Ovary (tissue), 10 donors: ENCODE measurements around the gene DNAJC17. TPM values are rescaled to one million over a fixed set of nuclear protein-coding genes. Genes with fewer than 3 reads are reported as not detected.
A peak's percentile ranks its signal among the peaks of the same experiment; 100 is the strongest.

Experiments used
- DNase-seq, 5 donors: peaks; one replicate each; pipeline ENCODE4 v3.0.0-alpha.2; 2019 to 2020
- H3K27ac ChIP-seq, 2 donors: fragments of 200-600 bp; one replicate each; pipeline versions ENCODE4 v1.5.1 to v1.8.0; 2019 to 2022
- H3K27me3 ChIP-seq: fragments of 200-600 bp; one replicate; pipeline ENCODE4 v1.8.0; 2022
- H3K36me3 ChIP-seq: fragments of 200-600 bp; sonication (generic); one replicate; pipeline ENCODE4 v1.5.1; 2019
- H3K4me1 ChIP-seq: one replicate; pipeline ENCODE4 v1.8.1; 2013; ENCODE audit warnings: mild to moderate bottlenecking, moderate library complexity; ENCODE audit not compliant: insufficient read depth
- H3K4me3 ChIP-seq: fragments of 200-600 bp; sonication (generic); one replicate; pipeline ENCODE4 v1.5.1; 2017
- H3K9me3 ChIP-seq, 2 donors: fragments of 200-600 bp in 1 of 2; sonication (generic) in 1 of 2; one replicate each; pipeline versions ENCODE4 v1.5.1 to v1.8.1; 2013 to 2019; ENCODE audit warnings: mild to moderate bottlenecking in 1 of 2, moderate library complexity in 1 of 2
- CTCF ChIP-seq, 3 donors: fragments of 450-650 bp in 2 of 3; fragments of 200-600 bp in 1 of 3; IDR thresholded peaks; one replicate each; pipeline versions ENCODE4 v1.5.1 to v1.8.0; 2016 to 2022; ENCODE audit warnings: antibody characterized with exemption in 3 of 3, mild to moderate bottlenecking in 1 of 3
- EP300 ChIP-seq: sonication (generic); formaldehyde crosslinking; IDR thresholded peaks from one replicate; pipeline ENCODE4 v1.6.1; 2017; ENCODE audit warnings: antibody characterized with exemption
- POLR2A ChIP-seq: fragments of 450-650 bp; IDR thresholded peaks from one replicate; pipeline ENCODE4 v1.6.1; 2017; ENCODE audit warnings: antibody characterized with exemption, mild to moderate bottlenecking, moderate library complexity
- WGBS, 3 donors: extraction: QIAGEN DNeasy Blood & Tissue Kit in 1 of 3; methylation state at CpG; one replicate each; pipeline versions ENCODE4 v1.1.5 to v1.1.7; 2013 to 2017; 5-methylcytosine and 5-hydroxymethylcytosine counted together
- intact Hi-C, 4 donors: fragments of 100-400 bp; cut with DNase I; formaldehyde crosslinking; loops; one replicate each; pipeline versions ENCODE4 v1.11.0 to v1.15.1; 2022 to 2023
- long read RNA-seq, 3 donors: library from polyadenylated mRNA in 2 of 3; unstranded in 2 of 3; transcript quantifications; one replicate each; pipeline ENCODE4 v2.0.0 and lab custom pipeline, GENCODE V29; 2021 to 2026
- polyA plus RNA-seq, 2 donors: library from polyadenylated mRNA; stranded (reverse); fragments of 200-250 nt in 1 of 2; fragments of 350-450 nt in 1 of 2; fragmentation: Illumina TruSeq in 1 of 2; extraction: RNeasy Lipid Tissue Mini Kit (QIAGEN cat#74804) in 1 of 2; gene quantifications; one replicate each; pipeline ENCODE4 v1.2.3, GENCODE V29; 2013 to 2014
- total RNA-seq, 7 donors: library from RNA; depleted of rRNA in 2 of 7; stranded (reverse); fragments of >200 nt in 2 of 7; fragmentation: NEBNext Ultra II Directional in 3 of 7; extraction: Animal tissue kit (Norgen Biotek cat#: 25700) in 3 of 7; gene quantifications; one replicate each; pipeline versions ENCODE4 v1.1.0 to v1.2.4, GENCODE V29; 2016 to 2023
- donor health status: DM: no; HTN: no; CAD: no; lungs with moderate emphysema.
- donor health status: DM: no; HTN: no; CAD: no.
- donor health status: Bipolar disorder and iron deficiency.
- donor health status: DM: yes; HTN: yes; CAD: no.
- donor health status: DM: no; HTN: no; CAD: no.
- donor health status: DM: yes; HTN: yes; CAD: no.

Gene DNAJC17
- total RNA-seq, result 10 to 100 TPM; 10.5 to 39.1 (median 31.7) TPM
- 10 to 100 TPM; 26.9 to 57.9 TPM for polyA plus RNA-seq
- long read RNA-seq, donor 1, transcript DNAJC17-201 (11 exons, 3,731 nt), result major isoform, 12 of 68 reads
- long read RNA-seq, donor 1, partial matches to known transcripts, result 35 of 68 reads
- long read RNA-seq, donor 1, other reads (novel, unspliced or antisense), result 19 of 68 reads
- long read RNA-seq, donor 2, transcript DNAJC17-201 (11 exons, 3,731 nt), result major isoform, 9 of 14 reads
- long read RNA-seq, donor 2, partial matches to known transcripts, result 5 of 14 reads
- long read RNA-seq, donor 2, other reads (novel, unspliced or antisense), result 0 of 14 reads
- long read RNA-seq, donor 3, transcript DNAJC17-201 (11 exons, 3,731 nt), result major isoform, 8 of 25 reads
- long read RNA-seq, donor 3, partial matches to known transcripts, result 2 of 25 reads
- long read RNA-seq, donor 3, other reads (novel, unspliced or antisense), result 15 of 25 reads

GRCh38 chr15:40807028-40807887 is at the start of gene DNAJC17, which contains the start of gene ZFYVE19:
TSS of gene DNAJC17 (minus strand) at chr15:40807473. CDS start at chr15:40807446, 27 bp downstream.
TSS of gene ZFYVE19 (plus strand) at chr15:40807089. CDS start at chr15:40807590, 501 bp downstream.
- TF ChIP-seq EP300 (no peak), POLR2A (no peak), CTCF (IDR thresholded peaks at IDR 0.05) (no peak)
- peak; percentile 91 to 95 (median 94) for DNase-seq
- H3K4me1 ChIP-seq, result peaks cover 5% of the 10 kb centered on the region
- intact Hi-C loops, result no loop called here
- 0% methylated on average over 50 to 64 of the region's 64 CpGs for WGBS, 3 donors
- no peaks in the 10 kb centered on the region for H3K36me3 ChIP-seq
- H3K4me3 ChIP-seq, result peak within 1 kb of the TSS; percentile 78
- H3K27me3 ChIP-seq, result no peaks in the 10 kb centered on the region
- H3K9me3 ChIP-seq, result no peaks in the 10 kb centered on the region
- H3K27ac ChIP-seq, result peak within 1 kb of the TSS; percentile 85 to 92

GRCh38 chr15:40856746-40857145 is 49.5 kb upstream of the DNAJC17 start:
- intact Hi-C loops, result loop anchor here in 2 of 4 donors (5.0 to 10.0 kb wide), 3 partner anchors 36 to 331 kb away; partner anchors contain the start of gene VPS18 (in 1 of the 2)

GRCh38 chr15:40855706-40856234 is 48.5 kb upstream of the DNAJC17 start:
- 77 to 87% (median 83%) methylated on average over 13 of the region's 13 CpGs for WGBS, 3 donors
- no peak overlapping the region for H3K27ac ChIP-seq
- no peak overlapping the region for H3K4me3 ChIP-seq
- DNase-seq, result no peak
- H3K36me3 ChIP-seq, result no peaks in the 10 kb centered on the region
- no peaks in the 10 kb centered on the region for H3K27me3 ChIP-seq
- intact Hi-C loops, result loop anchor here in 2 of 4 donors (5.0 to 10.0 kb wide), 3 partner anchors 37 to 332 kb away; partner anchors contain the start of gene VPS18 (in 1 of the 2)
- H3K4me1 ChIP-seq, result no peaks in the 10 kb centered on the region
- no peak for TF ChIP-seq POLR2A
- no peak for TF ChIP-seq EP300
- no peak for TF ChIP-seq CTCF (IDR thresholded peaks at IDR 0.05)
- H3K9me3 ChIP-seq, result no peaks in the 10 kb centered on the region

More at GRCh38 chr15:40856746-40857145, 49.5 kb upstream of the DNAJC17 start:
- TF ChIP-seq CTCF (IDR thresholded peaks at IDR 0.05) (no peak), POLR2A (no peak), EP300 (no peak)
- Histone ChIP-seq H3K27me3 (no peaks in the 10 kb centered on the region), H3K4me3 (no peak overlapping the region), H3K36me3 (no peaks in the 10 kb centered on the region), H3K4me1 (no peaks in the 10 kb centered on the region), H3K27ac (no peak overlapping the region), H3K9me3 (no peaks in the 10 kb centered on the region)
- DNase-seq, result no peak
- 69 to 79% (median 72%) methylated on average over 7 to 8 of the region's 8 CpGs for WGBS, 3 donors

GRCh38 chr15:40854161-40854560 is 46.9 kb upstream of the DNAJC17 start:
- H3K9me3 ChIP-seq, result no peaks in the 10 kb centered on the region
- H3K27me3 ChIP-seq, result no peaks in the 10 kb centered on the region
- H3K4me3 ChIP-seq, result no peak overlapping the region
- no peak for TF ChIP-seq EP300
- no peak for TF ChIP-seq POLR2A
- TF ChIP-seq CTCF (IDR thresholded peaks at IDR 0.05), result no peak
- no peak for DNase-seq
- H3K27ac ChIP-seq, result no peak overlapping the region
- no peaks in the 10 kb centered on the region for H3K4me1 ChIP-seq
- WGBS, 3 donors, result 59 to 64% (median 61%) methylated on average over 10 of the region's 10 CpGs
- intact Hi-C loops, result loop anchor here in 1 of 4 donors (10.0 kb wide), 1 partner anchor 331 kb away; no protein-coding TSS in a partner anchor
- no peaks in the 10 kb centered on the region for H3K36me3 ChIP-seq
